HFFc6 (cell line): Measurements from ENCODE around the gene CREM. TPM values are rescaled to one million over a fixed set of nuclear protein-coding genes. Genes with fewer than 3 reads are reported as not detected.
"Not testable (repeated sequence)": the region's sequence is repeated elsewhere in the genome, so short reads cannot be mapped to it uniquely, and the experiment has no call there.

Source experiments
- DNase-seq: peaks from one replicate; pipeline ENCODE4 v3.0.0-alpha.2; 2018
- H3K27ac Mint-ChIP-seq: 2 replicates; pipeline ENCODE4 v1.8.0; 2020; ENCODE audit warnings: mild to moderate bottlenecking, mixed read lengths
- H3K27me3 Mint-ChIP-seq: 2 replicates; pipeline ENCODE4 v1.8.0; 2021; ENCODE audit warnings: mild to moderate bottlenecking, moderate library complexity, mixed read lengths; ENCODE audit not compliant: insufficient read depth
- H3K36me3 Mint-ChIP-seq: 2 replicates; pipeline ENCODE4 v1.8.0; 2021; ENCODE audit warnings: low read depth, mixed read lengths
- H3K4me1 Mint-ChIP-seq: 2 replicates; pipeline ENCODE4 v1.8.0; 2020; ENCODE audit warnings: low read depth, mixed read lengths
- H3K4me3 Mint-ChIP-seq: 2 replicates; pipeline ENCODE4 v1.8.0; 2020; ENCODE audit warnings: mild to moderate bottlenecking, moderate library complexity, mixed read lengths
- H3K9me3 Mint-ChIP-seq: 2 replicates; pipeline ENCODE4 v1.8.0; 2020; ENCODE audit warnings: mild to moderate bottlenecking, mixed read lengths
- long read RNA-seq: library from polyadenylated mRNA; unstranded; transcript quantifications from one replicate; pipeline ENCODE4 v2.0.0, GENCODE V29; 2019
- total RNA-seq, 6 experiments: library from RNA; stranded (reverse); fragmentation: NEBNext Ultra II Directional; extraction: Animal tissue kit (Norgen Biotek cat#: 25700); gene quantifications; 2 replicates in 1 of 6; 3 replicates in 5 of 6; pipeline ENCODE4 v1.2.3, GENCODE V29; 2021
- TF ChIP-seq, protein P1 (sequence below): fragments of 200-600 bp; sonication (generic); IDR thresholded peaks from 2 replicates; pipeline ENCODE4 v1.5.0; 2021; ENCODE audit warnings: antibody characterized with exemption, mild to moderate bottlenecking

The CREM gene
- total RNA-seq, result 10 to 100 TPM; 21.1 to 34.0 (median 30.2) TPM
- long read RNA-seq, transcript CREM-218 (3 exons, 1,416 nt), result major isoform, 5 of 23 reads
- long read RNA-seq, partial matches to known transcripts, result 1 of 23 reads
- long read RNA-seq, other reads (novel, unspliced or antisense), result 8 of 23 reads

DNA sequence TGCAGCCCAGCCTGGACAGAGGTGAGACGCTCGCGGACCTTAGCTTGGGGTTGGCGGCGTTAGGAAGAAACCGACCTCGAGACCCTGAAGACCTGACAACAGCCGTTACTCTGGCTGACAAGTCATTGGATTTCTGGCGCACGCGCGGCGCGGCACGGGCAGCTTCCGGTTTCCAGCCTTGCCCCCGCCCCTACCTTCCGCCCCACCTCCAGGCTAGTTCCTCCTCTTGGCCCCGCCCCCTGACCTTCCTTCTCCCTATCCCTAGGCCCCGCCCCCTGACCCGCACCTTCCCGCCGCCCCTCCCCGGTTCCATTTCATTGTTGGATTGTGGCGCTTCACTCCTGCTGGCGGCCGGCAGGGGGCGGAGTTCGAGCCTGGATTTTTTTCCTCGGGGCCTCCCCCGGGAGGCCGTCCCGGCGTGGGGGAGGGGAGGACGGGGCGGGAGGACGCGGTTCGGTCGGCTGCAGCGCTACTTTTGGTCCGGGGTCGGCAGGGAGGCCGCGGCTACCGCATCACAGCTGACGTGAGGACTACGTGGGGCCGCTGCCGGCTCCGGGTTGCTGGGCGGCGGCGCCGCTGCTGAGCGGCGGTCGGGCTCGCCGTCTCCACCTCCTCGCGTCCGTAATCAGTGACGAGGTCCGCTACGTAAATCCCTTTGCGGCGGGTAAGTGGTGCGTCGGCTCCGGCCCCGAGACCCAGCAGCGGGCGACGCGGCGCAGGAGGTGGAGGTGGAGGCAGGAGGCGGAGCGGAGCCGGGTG lies at the start of gene CREM:
CREM (plus strand) TSS at position 317 of the 759 bp plus-strand sequence. CDS start 10,990 bp downstream, outside the sequence.
- no peaks in the 10 kb centered on the region for H3K9me3 Mint-ChIP-seq
- H3K27ac Mint-ChIP-seq, result peak within 1 kb of the TSS; percentile 97
- peaks cover 4% of the 10 kb centered on the region for H3K27me3 Mint-ChIP-seq
- TF ChIP-seq, protein P1, sequence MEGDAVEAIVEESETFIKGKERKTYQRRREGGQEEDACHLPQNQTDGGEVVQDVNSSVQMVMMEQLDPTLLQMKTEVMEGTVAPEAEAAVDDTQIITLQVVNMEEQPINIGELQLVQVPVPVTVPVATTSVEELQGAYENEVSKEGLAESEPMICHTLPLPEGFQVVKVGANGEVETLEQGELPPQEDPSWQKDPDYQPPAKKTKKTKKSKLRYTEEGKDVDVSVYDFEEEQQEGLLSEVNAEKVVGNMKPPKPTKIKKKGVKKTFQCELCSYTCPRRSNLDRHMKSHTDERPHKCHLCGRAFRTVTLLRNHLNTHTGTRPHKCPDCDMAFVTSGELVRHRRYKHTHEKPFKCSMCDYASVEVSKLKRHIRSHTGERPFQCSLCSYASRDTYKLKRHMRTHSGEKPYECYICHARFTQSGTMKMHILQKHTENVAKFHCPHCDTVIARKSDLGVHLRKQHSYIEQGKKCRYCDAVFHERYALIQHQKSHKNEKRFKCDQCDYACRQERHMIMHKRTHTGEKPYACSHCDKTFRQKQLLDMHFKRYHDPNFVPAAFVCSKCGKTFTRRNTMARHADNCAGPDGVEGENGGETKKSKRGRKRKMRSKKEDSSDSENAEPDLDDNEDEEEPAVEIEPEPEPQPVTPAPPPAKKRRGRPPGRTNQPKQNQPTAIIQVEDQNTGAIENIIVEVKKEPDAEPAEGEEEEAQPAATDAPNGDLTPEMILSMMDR, result peak; percentile 98
- DNase-seq, result peak; percentile 92
- H3K36me3 Mint-ChIP-seq, result peaks cover 5% of the 10 kb centered on the region
- H3K4me1 Mint-ChIP-seq, result peaks cover 31% of the 10 kb centered on the region
- H3K4me3 Mint-ChIP-seq, result peak within 1 kb of the TSS; percentile 93

DNA sequence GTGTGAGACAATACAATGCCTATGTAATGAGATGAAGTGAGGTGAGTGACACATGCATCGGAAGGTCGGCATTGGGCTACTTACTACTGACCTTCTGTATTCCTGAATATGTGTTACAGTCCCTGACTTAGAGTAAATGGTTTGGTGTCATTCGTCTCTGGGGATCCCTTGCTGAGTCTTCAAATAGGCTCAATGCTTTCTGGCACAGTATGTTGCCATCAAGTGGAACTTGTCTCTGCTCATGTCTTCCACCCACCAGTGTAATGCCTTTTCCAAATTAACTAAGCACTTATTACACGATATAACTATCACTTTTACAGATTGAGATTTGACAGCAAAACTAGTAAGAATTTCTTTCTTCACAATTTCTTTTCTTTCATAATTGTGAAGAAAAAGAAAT lies 47.4 kb upstream of the CREM start:
- TF ChIP-seq, protein P1, result no peak
- peaks cover 22% of the 10 kb centered on the region for H3K36me3 Mint-ChIP-seq
- H3K4me3 Mint-ChIP-seq, result peak overlapping the region; percentile 7
- peaks cover 34% of the 10 kb centered on the region for H3K4me1 Mint-ChIP-seq
- H3K27ac Mint-ChIP-seq, result peak overlapping the region; percentile 54; the same call in 1 of the 2 replicates
- DNase-seq, result no peak
- peaks cover 11% of the 10 kb centered on the region; the same call in 1 of the 2 replicates for H3K9me3 Mint-ChIP-seq
- no peaks in the 10 kb centered on the region; the same call in 1 of the 2 replicates for H3K27me3 Mint-ChIP-seq

DNA sequence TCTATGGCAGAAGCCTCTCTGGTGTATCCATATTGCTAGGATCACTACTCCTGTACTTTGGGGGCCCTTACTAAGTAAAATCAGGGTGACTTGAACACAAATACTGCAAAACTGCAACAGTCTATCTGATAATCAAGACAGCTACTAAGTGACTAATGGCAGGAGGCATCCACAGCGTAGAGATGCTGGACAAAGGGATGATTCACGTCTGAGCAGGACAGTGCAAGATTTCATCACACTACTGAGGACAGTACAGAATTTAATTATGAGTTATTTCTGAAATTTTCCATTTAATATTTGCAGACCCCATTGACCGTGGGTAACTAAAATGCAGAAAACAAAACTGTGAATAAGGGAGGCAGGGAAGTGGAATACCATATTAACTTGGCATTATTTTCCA lies 46.9 kb upstream of the CREM start:
- Mint-ChIP-seq H3K27me3 (no peaks in the 10 kb centered on the region), H3K4me3 (peak overlapping the region; percentile 7; the same call in 1 of the 2 replicates), H3K4me1 (peaks cover 29% of the 10 kb centered on the region), H3K27ac (peak overlapping the region; percentile 54), H3K36me3 (peaks cover 25% of the 10 kb centered on the region), H3K9me3 (peaks cover 13% of the 10 kb centered on the region; the same call in 1 of the 2 replicates)
- peak; percentile 87 for DNase-seq
- TF ChIP-seq, protein P1, result no peak

DNA sequence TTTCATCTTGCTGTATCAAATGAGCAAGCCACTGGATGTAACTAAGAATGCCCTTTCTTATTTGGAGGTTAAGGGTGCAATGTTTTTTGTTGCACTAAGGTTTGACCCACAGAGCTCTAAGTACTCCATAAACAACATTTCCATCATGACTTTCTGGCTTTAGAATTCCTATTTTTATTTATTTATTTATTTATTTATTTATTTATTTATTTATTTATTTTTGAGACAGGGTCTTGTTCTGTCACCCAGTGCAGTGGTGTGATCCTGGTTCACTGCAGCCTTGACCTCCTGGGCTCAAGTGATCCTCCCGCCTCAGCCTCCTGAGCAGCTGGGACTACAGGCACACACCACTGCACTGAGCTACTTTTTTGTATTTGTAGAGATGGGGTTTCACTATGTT lies 46.4 kb upstream of the CREM start:
- not testable (repeated sequence) for H3K4me3 Mint-ChIP-seq, H3K27me3 Mint-ChIP-seq, DNase-seq
- Mint-ChIP-seq H3K9me3 (peaks cover 13% of the 10 kb centered on the region; the same call in 1 of the 2 replicates), H3K4me1 (peaks cover 24% of the 10 kb centered on the region), H3K36me3 (peaks cover 25% of the 10 kb centered on the region), H3K27ac (0 out of 2 replicates have a peak overlapping the region, but pooled peaks have one; percentile 18)

DNA sequence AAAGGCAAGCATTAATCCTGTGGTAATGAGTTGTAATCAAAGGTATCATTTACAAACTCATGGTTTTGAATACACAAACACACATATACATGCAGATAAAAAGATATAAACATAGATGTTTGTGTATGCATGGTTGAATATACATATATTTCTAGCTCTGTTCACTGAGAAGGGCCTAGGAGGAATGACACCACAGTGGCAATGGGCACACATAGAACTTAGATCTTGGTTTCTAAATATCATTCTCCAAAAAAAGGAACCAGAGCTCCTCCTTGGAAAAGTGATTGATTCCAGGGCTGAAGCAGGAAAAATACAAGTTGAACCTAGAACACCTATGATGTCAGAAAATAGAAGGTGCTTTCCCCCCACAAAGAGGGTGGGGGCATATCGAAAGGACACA lies 43.4 kb upstream of the CREM start:
- H3K36me3 Mint-ChIP-seq, result peaks cover 32% of the 10 kb centered on the region
- H3K4me3 Mint-ChIP-seq, result no peak overlapping the region
- H3K27ac Mint-ChIP-seq, result no peak overlapping the region
- H3K9me3 Mint-ChIP-seq, result peaks cover 13% of the 10 kb centered on the region; the same call in 1 of the 2 replicates
- H3K27me3 Mint-ChIP-seq, result peaks cover 1% of the 10 kb centered on the region
- no peak for DNase-seq
- peaks cover 40% of the 10 kb centered on the region for H3K4me1 Mint-ChIP-seq
- TF ChIP-seq, protein P1, result no peak
